Retinal pigment epithelial cell (primary cell): ENCODE results near the gene ZNF200.

ENCODE experiments used
- DNase-seq: peaks from one replicate; pipeline ENCODE4 v3.0.0-alpha.2; 2010; ENCODE audit warnings: low read depth
- H3K4me3 ChIP-seq: 2 replicates; pipeline ENCODE4 v1.5.1; 2011; ENCODE audit warnings: mild to moderate bottlenecking, low read length, control low read depth, moderate library complexity
- CTCF ChIP-seq: conservative IDR thresholded peaks from 2 replicates; pipeline ENCODE4 v1.5.1; 2011; ENCODE audit warnings: low read depth, low read length, control low read depth, inconsistent platforms

Gene ZNF200

GRCh38 chr16:3262517-3262916, 27.6 kb upstream of the ZNF200 start:
- no peak for DNase-seq
- no peak overlapping the region for H3K4me3 ChIP-seq
- no peak for TF ChIP-seq CTCF

GRCh38 chr16:3259836-3260235, 24.9 kb upstream of the ZNF200 start:
- TF ChIP-seq CTCF = no peak
- no peak overlapping the region for H3K4me3 ChIP-seq
- DNase-seq = no peak

GRCh38 chr16:3256866-3257465, 22.0 kb upstream of the ZNF200 start:
- DNase-seq = no peak
- no peak overlapping the region for H3K4me3 ChIP-seq
- TF ChIP-seq CTCF = no peak

GRCh38 chr16:3256146-3256865, 21.3 kb upstream of the ZNF200 start, which contains the start of gene MEFV:
MEFV (minus strand) TSS chr16:3256633; CDS start chr16:3256587, 46 bp downstream.
- no peak within 1 kb of the TSS for H3K4me3 ChIP-seq
- TF ChIP-seq CTCF = no peak
- no peak for DNase-seq

GRCh38 chr16:3254309-3254708, 19.4 kb upstream of the ZNF200 start:
- H3K4me3 ChIP-seq = no peak overlapping the region
- no peak for TF ChIP-seq CTCF
- DNase-seq = no peak

- no peak overlapping the region for H3K4me3 ChIP-seq
- TF ChIP-seq CTCF = no peak
Measured at GRCh38 chr16:3252967-3253366, 18.0 kb upstream of the ZNF200 start.

GRCh38 chr16:3249451-3249850, 14.5 kb upstream of the ZNF200 start:
- H3K4me3 ChIP-seq = no peak overlapping the region
- no peak for DNase-seq
- TF ChIP-seq CTCF = no peak

More at GRCh38 chr16:3252967-3253366, 18.0 kb upstream of the ZNF200 start:
- no peak for DNase-seq
